ENCODE measurements around the gene LVRN. TPM values are rescaled to one million over a fixed set of nuclear protein-coding genes. Genes with fewer than 3 reads are reported as not detected.

LVRN gene
- total and polyA plus RNA-seq, 2 of the 4 experiments (the other 2 are of a cell fraction) = 0.10 to 0.18 TPM

- H3K36me3 ChIP-seq (ENCODE audit: control insufficient read depth, insufficient read depth, low read length) = no peaks in the 10 kb centered on the region
- peak overlapping the region; percentile 36; the same call in 1 of the 2 replicates for H3K23ac ChIP-seq (ENCODE audit: low read depth, low read length)
- peak overlapping the region; percentile 73 for H2BK5ac ChIP-seq (ENCODE audit: low read depth, low read length, poor library complexity, severe bottlenecking)
- no peak for TF ChIP-seq CHD1 (IDR thresholded peaks at IDR 0.05; ENCODE audit: low read depth, low read length)
- peak; percentile 60 for TF ChIP-seq CEBPB (IDR thresholded peaks at IDR 0.05; ENCODE audit: low read depth, low read length)
- TF ChIP-seq FOS (IDR thresholded peaks at IDR 0.05; ENCODE audit: low read depth, low read length) = peak; percentile 56; the same call in 1 of the 2 replicates
- TF ChIP-seq BHLHE40 (IDR thresholded peaks at IDR 0.05; ENCODE audit: low read depth, low read length) = peak; percentile 44; the same call in 1 of the 2 replicates
- no peak for TF ChIP-seq RCOR1 (IDR thresholded peaks at IDR 0.05; ENCODE audit: insufficient replicate concordance, low read length)
- no peak for TF ChIP-seq MAFK (IDR thresholded peaks at IDR 0.05; ENCODE audit: low read depth, low read length)
- no peak for TF ChIP-seq ELK1 (IDR thresholded peaks at IDR 0.05; ENCODE audit: borderline replicate concordance, low read depth, low read length)
- no peak for TF ChIP-seq CTCF (conservative IDR thresholded peaks at IDR 0.05; ENCODE audit: low read depth, low read length)
- TF ChIP-seq SMC3 (IDR thresholded peaks at IDR 0.05; ENCODE audit: low read depth, low read length) = no peak
- no peaks in the 10 kb centered on the region; a peak in 1 of 4 replicates for H3K79me1 ChIP-seq (ENCODE audit: low read depth in 1 of 2, low read length in 2 of 2)
- peak overlapping the region; percentile 23; the same call in 2 of the 3 replicates for H2BK15ac ChIP-seq (ENCODE audit: low read depth, low read length)
- peak; percentile 90 for DNase-seq
- H4K20me1 ChIP-seq (ENCODE audit: insufficient read depth, low read length) = no peaks in the 10 kb centered on the region; the same call in 1 of the 2 replicates
- intact Hi-C loops (cut with micrococcal nuclease) (loop anchor here (2.0 kb wide), 4 partner anchors 31 to 139 kb away; partner anchors contain the start of genes AP3S1, ARL14EPL and ATG12), in situ Hi-C loops (cut with MboI; ENCODE audit: low sequenced_read_pairs) (no loop called here), dilution Hi-C loops (cut with HindIII; ENCODE audit: low sequenced_read_pairs, unreplicated experiment) (no loop called here)
- no peak overlapping the region for H2AFZ ChIP-seq (replicated peaks; ENCODE audit: low read length, poor library complexity)
- H2AK9ac ChIP-seq (replicated peaks; ENCODE audit: low read depth, low read length, poor library complexity) = peak overlapping the region; percentile 30
- peak overlapping the region; percentile 78 for H2BK120ac ChIP-seq (ENCODE audit: low read depth, low read length)
- peak overlapping the region; percentile 11 for H4K5ac ChIP-seq (ENCODE audit: low read depth, low read length)
- H3K4me1 ChIP-seq (ENCODE audit: control insufficient read depth, insufficient read depth, low read length) = peaks cover 17% of the 10 kb centered on the region
- H3K56ac ChIP-seq (ENCODE audit: extremely low read depth, insufficient read depth, low read length) = no peak overlapping the region
- H3K27me3 ChIP-seq (ENCODE audit: control insufficient read depth, insufficient read depth, low read length) = no peaks in the 10 kb centered on the region
- no TSS peak for BruUV-seq (replicated peaks)
- H2AK5ac ChIP-seq (ENCODE audit: low read depth, low read length) = peak overlapping the region; percentile 61
- no CpG with 5 or more reads among the region's 3 CpGs for WGBS, 2 experiments (ENCODE audit: extremely low coverage in 2 of 2, insufficient read length in 1 of 2)
- H3K9ac ChIP-seq (ENCODE audit: low read depth, low read length) = no peak overlapping the region
- ChIA-PET CTCF (interaction anchor here (0.5 to 1.3 kb wide), 3 partner anchors 11 to 52 kb away, joined by 3 read pairs; no protein-coding TSS in a partner anchor), POLR2A (ENCODE audit: unreplicated experiment) (interaction anchor here (0.6 kb wide), 1 partner anchor 22 kb away, joined by 3 read pairs; no protein-coding TSS in a partner anchor)
- H4K91ac ChIP-seq (ENCODE audit: insufficient read depth, low read depth, low read length) = peak overlapping the region; percentile 21
- H4K8ac ChIP-seq (ENCODE audit: low read depth in 2 of 2, low read length in 2 of 2) = peak overlapping the region in 1 of 2 experiments; percentile 41; a peak in 2 of 4 replicates
- H3K27ac ChIP-seq (ENCODE audit: insufficient read depth, low read length) = peak overlapping the region; percentile 73; the same call in 1 of the 2 replicates
- ATAC-seq (ENCODE audit: low read depth) = peak; percentile 75
- peaks cover 14% of the 10 kb centered on the region; the same call in 1 of the 2 replicates for H3K9me1 ChIP-seq (ENCODE audit: insufficient read depth, low read length)
- peak overlapping the region; percentile 12; the same call in 1 of the 2 replicates for H3K4me2 ChIP-seq (ENCODE audit: low read depth, low read length)
- peak overlapping the region; percentile 76 for H3K14ac ChIP-seq (replicated peaks; ENCODE audit: low read depth, low read length)
- H3K9me3 ChIP-seq (ENCODE audit: control insufficient read depth, insufficient read depth, low read length) = no peaks in the 10 kb centered on the region
- H3K18ac ChIP-seq (ENCODE audit: low read depth, low read length) = peak overlapping the region; percentile 87
- H3K4ac ChIP-seq (ENCODE audit: low read depth, low read length) = peak overlapping the region; percentile 70
- no peak overlapping the region for H3K4me3 ChIP-seq (ENCODE audit: insufficient read depth, low read depth, low read length)
- H2BK20ac ChIP-seq (ENCODE audit: low read depth, low read length) = peak overlapping the region; percentile 83
Observed at GRCh38 chr5:115979201-115980041, 17.1 kb downstream of the LVRN start.
